Measurements from ENCODE around the gene CNTNAP2.
"Not testable (repeated sequence)": the region's sequence is repeated elsewhere in the genome, so short reads cannot be mapped to it uniquely, and the experiment has no call there.

The CNTNAP2 gene

DNA sequence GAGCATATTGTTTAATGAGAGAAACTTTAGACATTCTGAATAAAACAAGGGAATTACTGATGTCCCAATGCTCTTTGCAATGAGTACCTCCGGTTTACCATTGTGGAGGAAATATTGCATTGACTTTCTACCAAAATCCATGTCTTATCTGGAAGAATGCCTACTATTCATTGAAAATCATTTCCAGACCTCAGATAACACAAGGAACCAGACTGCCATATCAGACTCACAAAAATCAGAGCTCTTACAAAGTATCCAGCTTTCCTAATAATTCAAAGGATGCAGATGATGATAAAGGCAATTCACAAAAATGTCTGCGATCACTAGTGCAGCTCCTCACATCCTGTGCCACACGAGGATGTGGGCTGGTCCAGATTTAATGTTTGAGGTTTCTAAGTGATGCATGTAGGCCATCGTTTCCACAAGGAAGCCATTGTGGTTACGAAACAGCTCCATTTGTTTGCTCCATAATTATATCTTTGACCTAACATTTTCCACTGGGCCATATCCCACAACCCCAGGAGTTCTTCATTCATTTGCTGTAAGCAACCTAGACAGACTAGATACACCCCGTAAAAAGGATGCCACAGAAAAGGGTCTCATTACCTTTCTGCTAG, 1642.8 kb downstream of the CNTNAP2 start:
- Histone ChIP-seq H3K9ac (ENCODE audit: insufficient read length) (no peak overlapping the region), H3K27ac (no peak overlapping the region), H3K4me3 (no peak overlapping the region), H3K9me3 (ENCODE audit: low read depth, low read length) (no peaks in the 10 kb centered on the region), H3K36me3 (ENCODE audit: insufficient read depth, low read length) (no peaks in the 10 kb centered on the region)
- DNase-seq (ENCODE audit: low read depth, low spot score), result no peak
- TF ChIP-seq FOXP2 (optimal IDR thresholded peaks at IDR 0.05; ENCODE audit: control extremely low read depth, extremely low read length, insufficient read depth) (no peak), POLR2AphosphoS5 (IDR thresholded peaks at IDR 0.05; ENCODE audit: borderline replicate concordance, low read depth, low read length) (no peak), EZH2 (IDR thresholded peaks at IDR 0.05) (no peak)

GRCh38 chr7:147765301-147765700, 1648.7 kb downstream of the CNTNAP2 start:
- Histone ChIP-seq H3K36me3 (ENCODE audit: insufficient read depth, low read length) (no peaks in the 10 kb centered on the region), H3K9ac (ENCODE audit: insufficient read length) (no peak overlapping the region), H3K27ac (no peak overlapping the region), H3K4me3 (no peak overlapping the region), H3K9me3 (ENCODE audit: low read depth, low read length) (no peaks in the 10 kb centered on the region)
- TF ChIP-seq EZH2 (IDR thresholded peaks at IDR 0.05) (no peak), POLR2AphosphoS5 (IDR thresholded peaks at IDR 0.05; ENCODE audit: borderline replicate concordance, low read depth, low read length) (no peak), FOXP2 (optimal IDR thresholded peaks at IDR 0.05; ENCODE audit: control extremely low read depth, extremely low read length, insufficient read depth) (no peak)
- DNase-seq (ENCODE audit: low read depth, low spot score), result no peak

- Histone ChIP-seq H3K9me3 (ENCODE audit: low read depth, low read length) (no peaks in the 10 kb centered on the region), H3K9ac (ENCODE audit: insufficient read length) (no peak overlapping the region), H3K36me3 (ENCODE audit: insufficient read depth, low read length) (no peaks in the 10 kb centered on the region), H3K4me3 (no peak overlapping the region), H3K27ac (no peak overlapping the region)
- DNase-seq (ENCODE audit: low read depth, low spot score), result no peak
- TF ChIP-seq POLR2AphosphoS5 (IDR thresholded peaks at IDR 0.05; ENCODE audit: borderline replicate concordance, low read depth, low read length), result no peak
- no peak for TF ChIP-seq EZH2 (IDR thresholded peaks at IDR 0.05)
These were observed 1654.7 kb downstream of the CNTNAP2 start for GRCh38 chr7:147771344-147771743.

DNA sequence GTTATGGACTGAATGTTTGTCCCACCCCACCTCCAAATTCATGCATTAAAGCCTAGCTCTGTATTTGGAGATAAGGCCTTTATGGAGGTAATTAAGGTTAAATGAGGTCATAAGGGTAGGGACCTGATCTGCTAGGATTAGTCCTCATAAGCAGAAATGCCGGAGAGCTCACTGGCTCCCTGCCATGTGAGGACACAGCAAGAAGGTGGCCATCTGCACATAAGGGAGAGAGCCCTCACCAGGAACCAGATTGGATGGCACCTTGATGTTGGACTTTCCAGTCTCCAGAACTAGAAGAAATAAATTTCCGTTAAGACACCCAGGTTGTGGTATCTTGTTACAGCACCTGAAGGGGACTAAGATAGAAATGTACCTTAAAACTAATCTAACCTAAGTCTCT, 1657.9 kb downstream of the CNTNAP2 start:
- DNase-seq (ENCODE audit: low read depth, low spot score), result no peak
- Histone ChIP-seq H3K9ac (ENCODE audit: insufficient read length) (no peak overlapping the region), H3K36me3 (ENCODE audit: insufficient read depth, low read length) (no peaks in the 10 kb centered on the region), H3K27ac (no peak overlapping the region), H3K4me3 (no peak overlapping the region), H3K9me3 (ENCODE audit: low read depth, low read length) (no peaks in the 10 kb centered on the region)
- no peak for TF ChIP-seq POLR2AphosphoS5 (IDR thresholded peaks at IDR 0.05; ENCODE audit: borderline replicate concordance, low read depth, low read length)
- no peak for TF ChIP-seq FOXP2 (optimal IDR thresholded peaks at IDR 0.05; ENCODE audit: control extremely low read depth, extremely low read length, insufficient read depth)
- no peak for TF ChIP-seq EZH2 (IDR thresholded peaks at IDR 0.05)

DNA sequence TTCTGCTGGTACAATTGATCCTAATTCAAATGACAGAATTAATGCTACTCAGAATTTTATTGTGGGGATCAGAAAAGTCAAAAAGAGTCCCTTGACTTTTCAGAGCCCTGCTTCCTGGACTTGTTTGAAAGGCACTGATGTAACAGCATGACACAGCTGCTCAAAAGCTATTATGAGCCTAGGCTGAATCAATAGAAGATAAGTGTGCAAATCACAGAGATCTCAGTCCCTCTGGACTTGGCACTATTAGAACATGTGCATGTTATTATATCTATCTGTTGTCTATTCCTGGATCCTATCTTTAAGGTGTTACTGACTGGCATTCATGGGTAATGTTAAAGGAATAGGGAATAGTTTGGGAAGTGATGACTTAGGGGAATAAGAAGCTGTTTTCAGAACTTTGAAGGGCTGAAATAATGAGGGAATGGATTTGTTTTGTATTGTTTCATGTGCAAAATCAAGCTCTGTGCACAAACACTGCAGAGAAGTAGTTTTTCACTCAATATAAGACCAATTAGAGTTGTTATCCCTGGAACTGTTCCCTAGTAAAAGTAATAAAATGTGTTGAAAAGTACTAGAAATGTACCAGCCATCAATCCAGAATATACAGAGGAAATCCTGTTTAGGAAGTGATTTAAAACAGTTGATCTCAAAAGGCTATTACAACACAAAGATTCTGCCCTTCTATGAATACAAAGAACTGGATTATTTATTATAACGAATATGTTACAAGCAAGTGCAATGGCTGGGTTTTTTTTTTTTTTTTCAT, 1659.1 kb downstream of the CNTNAP2 start:
- H3K36me3 ChIP-seq (ENCODE audit: insufficient read depth, low read length), result no peaks in the 10 kb centered on the region
- H3K9me3 ChIP-seq (ENCODE audit: low read depth, low read length), result no peaks in the 10 kb centered on the region
- no peak overlapping the region for H3K9ac ChIP-seq (ENCODE audit: insufficient read length)
- H3K27ac ChIP-seq, result 0 out of 2 replicates have a peak overlapping the region, but pooled peaks have one; percentile 3
- no peak overlapping the region for H3K4me3 ChIP-seq
- no peak for TF ChIP-seq POLR2AphosphoS5 (IDR thresholded peaks at IDR 0.05; ENCODE audit: borderline replicate concordance, low read depth, low read length)
- TF ChIP-seq EZH2 (IDR thresholded peaks at IDR 0.05), result no peak
- no peak for TF ChIP-seq FOXP2 (optimal IDR thresholded peaks at IDR 0.05; ENCODE audit: control extremely low read depth, extremely low read length, insufficient read depth)
- DNase-seq (ENCODE audit: low read depth, low spot score), result no peak

DNA sequence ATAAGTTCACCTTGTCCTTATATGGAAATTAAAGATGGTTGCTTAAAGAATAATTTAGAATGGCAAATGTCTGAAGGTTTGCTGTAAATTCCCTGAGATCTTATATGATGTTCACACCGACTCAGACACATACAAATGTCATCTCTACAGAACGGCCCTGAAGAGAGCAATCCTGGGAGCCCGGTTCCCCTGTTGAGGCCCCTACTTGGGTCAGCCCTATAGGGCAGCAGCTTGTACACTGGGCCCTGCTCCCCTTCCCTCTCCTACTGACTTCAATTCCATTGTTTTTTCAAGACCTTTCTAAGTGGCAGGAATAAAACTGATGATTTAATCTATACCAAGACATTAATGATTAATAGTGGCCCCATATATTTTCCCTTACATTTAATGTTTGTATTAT, 1660.7 kb downstream of the CNTNAP2 start:
- Histone ChIP-seq H3K27ac (no peak overlapping the region), H3K4me3 (no peak overlapping the region), H3K9me3 (ENCODE audit: low read depth, low read length) (no peaks in the 10 kb centered on the region), H3K36me3 (ENCODE audit: insufficient read depth, low read length) (no peaks in the 10 kb centered on the region), H3K9ac (ENCODE audit: insufficient read length) (no peak overlapping the region)
- no peak for TF ChIP-seq FOXP2 (optimal IDR thresholded peaks at IDR 0.05; ENCODE audit: control extremely low read depth, extremely low read length, insufficient read depth)
- TF ChIP-seq EZH2 (IDR thresholded peaks at IDR 0.05), result no peak
- no peak for TF ChIP-seq POLR2AphosphoS5 (IDR thresholded peaks at IDR 0.05; ENCODE audit: borderline replicate concordance, low read depth, low read length)
- no peak for DNase-seq (ENCODE audit: low read depth, low spot score)

- H3K36me3 ChIP-seq (ENCODE audit: insufficient read depth, low read length), result no peaks in the 10 kb centered on the region
- H3K4me3 ChIP-seq, result no peak overlapping the region
- no peaks in the 10 kb centered on the region for H3K9me3 ChIP-seq (ENCODE audit: low read depth, low read length)
- H3K9ac ChIP-seq (ENCODE audit: insufficient read length), result no peak overlapping the region
- no peak for DNase-seq (ENCODE audit: low read depth, low spot score)
- no peak for TF ChIP-seq POLR2AphosphoS5 (IDR thresholded peaks at IDR 0.05; ENCODE audit: borderline replicate concordance, low read depth, low read length)
- no peak overlapping the region for H3K27ac ChIP-seq
These were observed 1663.3 kb downstream of the CNTNAP2 start for GRCh38 chr7:147779949-147780348.

DNA sequence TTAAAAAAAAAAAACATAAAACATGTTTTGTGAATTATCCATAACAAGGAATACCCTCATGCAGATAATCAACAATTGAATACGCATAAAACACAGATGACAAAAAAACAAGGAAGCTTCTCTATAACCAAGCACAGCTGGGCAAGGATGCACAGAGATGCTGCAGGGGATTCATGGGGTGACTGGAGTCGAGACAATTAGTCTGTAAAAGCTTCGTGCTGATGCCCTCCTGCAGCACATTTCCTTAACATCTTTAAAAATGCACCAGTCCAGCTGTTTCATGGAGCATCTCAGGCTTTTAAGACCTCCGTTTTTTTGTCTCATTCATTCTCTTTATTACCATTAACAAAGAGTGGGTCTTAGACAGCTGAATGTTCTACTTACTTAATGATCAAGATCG, 1680.0 kb downstream of the CNTNAP2 start:
- no peak for DNase-seq (ENCODE audit: low read depth, low spot score)
- H3K9me3 ChIP-seq (ENCODE audit: low read depth, low read length), result no peaks in the 10 kb centered on the region
- H3K36me3 ChIP-seq (ENCODE audit: insufficient read depth, low read length), result no peaks in the 10 kb centered on the region
- TF ChIP-seq FOXP2 (optimal IDR thresholded peaks at IDR 0.05; ENCODE audit: control extremely low read depth, extremely low read length, insufficient read depth) (no peak), EZH2 (IDR thresholded peaks at IDR 0.05) (no peak), POLR2AphosphoS5 (IDR thresholded peaks at IDR 0.05; ENCODE audit: borderline replicate concordance, low read depth, low read length) (no peak)
- H3K9ac ChIP-seq (ENCODE audit: insufficient read length), result no peak overlapping the region
- no peak overlapping the region for H3K4me3 ChIP-seq
- no peak overlapping the region for H3K27ac ChIP-seq

DNA sequence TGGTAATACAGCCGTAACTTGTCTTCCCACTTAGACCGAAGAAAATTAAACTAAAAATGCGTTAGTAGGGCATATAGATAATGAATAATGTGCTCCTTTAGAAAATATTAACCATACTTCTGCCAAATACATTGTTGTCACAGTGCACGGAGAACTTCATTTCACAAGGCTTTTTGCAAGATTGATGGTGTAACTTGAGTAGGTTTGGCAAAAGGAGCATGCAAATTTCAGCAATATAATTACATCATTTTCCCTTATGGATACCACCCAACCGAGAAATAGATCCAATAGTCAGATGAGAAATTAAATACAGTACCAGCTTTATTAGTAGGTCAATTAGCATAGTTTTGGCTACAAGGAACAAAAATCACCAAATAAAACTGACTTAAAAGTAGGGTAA, 1681.4 kb downstream of the CNTNAP2 start:
- TF ChIP-seq POLR2AphosphoS5 (IDR thresholded peaks at IDR 0.05; ENCODE audit: borderline replicate concordance, low read depth, low read length), result no peak
- TF ChIP-seq EZH2 (IDR thresholded peaks at IDR 0.05), result no peak
- TF ChIP-seq FOXP2 (optimal IDR thresholded peaks at IDR 0.05; ENCODE audit: control extremely low read depth, extremely low read length, insufficient read depth), result no peak
- Histone ChIP-seq H3K9me3 (ENCODE audit: low read depth, low read length) (no peaks in the 10 kb centered on the region), H3K36me3 (ENCODE audit: insufficient read depth, low read length) (no peaks in the 10 kb centered on the region), H3K4me3 (no peak overlapping the region), H3K9ac (ENCODE audit: insufficient read length) (no peak overlapping the region), H3K27ac (no peak overlapping the region)
- DNase-seq (ENCODE audit: low read depth, low spot score), result no peak

- H3K36me3 ChIP-seq (ENCODE audit: insufficient read depth, low read length); H3K27ac ChIP-seq; DNase-seq (ENCODE audit: low read depth, low spot score); H3K9me3 ChIP-seq (ENCODE audit: low read depth, low read length); H3K4me3 ChIP-seq; H3K9ac ChIP-seq (ENCODE audit: insufficient read length): not testable (repeated sequence)
These were observed 1685.2 kb downstream of the CNTNAP2 start for GRCh38 chr7:147801762-147802161.
